ENCODE measurements around the gene DPH7.

DNA sequence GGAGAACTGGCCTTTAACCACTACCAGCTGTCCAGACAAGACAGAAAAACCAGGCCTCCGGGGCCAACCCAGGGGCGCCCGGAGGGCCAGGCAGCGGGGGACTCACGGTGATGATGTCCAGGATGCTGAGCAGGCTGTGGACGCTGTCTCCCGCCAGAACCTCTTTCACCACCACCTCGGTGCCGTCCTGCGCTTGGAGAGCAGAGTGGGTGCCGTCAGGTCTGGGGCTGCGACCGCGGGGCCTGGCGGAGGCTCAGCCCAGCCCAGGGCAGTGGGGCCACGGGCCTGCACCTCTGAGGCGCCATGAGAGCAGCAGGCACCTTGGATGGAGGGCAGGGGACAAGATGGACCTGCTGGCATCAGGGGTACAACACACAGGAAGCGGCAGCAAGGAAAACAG is 38.2 kb downstream of the DPH7 start:
- TF ChIP-seq POLR2A (IDR thresholded peaks at IDR 0.05; ENCODE audit: borderline replicate concordance, extremely low read depth, insufficient read depth, insufficient read length) (no peak), EZH2phosphoT487 (IDR thresholded peaks at IDR 0.05; ENCODE audit: borderline replicate concordance) (no peak), FOSL1 (IDR thresholded peaks at IDR 0.05; ENCODE audit: low read depth) (no peak)
- TF ChIP-seq, protein P1, sequence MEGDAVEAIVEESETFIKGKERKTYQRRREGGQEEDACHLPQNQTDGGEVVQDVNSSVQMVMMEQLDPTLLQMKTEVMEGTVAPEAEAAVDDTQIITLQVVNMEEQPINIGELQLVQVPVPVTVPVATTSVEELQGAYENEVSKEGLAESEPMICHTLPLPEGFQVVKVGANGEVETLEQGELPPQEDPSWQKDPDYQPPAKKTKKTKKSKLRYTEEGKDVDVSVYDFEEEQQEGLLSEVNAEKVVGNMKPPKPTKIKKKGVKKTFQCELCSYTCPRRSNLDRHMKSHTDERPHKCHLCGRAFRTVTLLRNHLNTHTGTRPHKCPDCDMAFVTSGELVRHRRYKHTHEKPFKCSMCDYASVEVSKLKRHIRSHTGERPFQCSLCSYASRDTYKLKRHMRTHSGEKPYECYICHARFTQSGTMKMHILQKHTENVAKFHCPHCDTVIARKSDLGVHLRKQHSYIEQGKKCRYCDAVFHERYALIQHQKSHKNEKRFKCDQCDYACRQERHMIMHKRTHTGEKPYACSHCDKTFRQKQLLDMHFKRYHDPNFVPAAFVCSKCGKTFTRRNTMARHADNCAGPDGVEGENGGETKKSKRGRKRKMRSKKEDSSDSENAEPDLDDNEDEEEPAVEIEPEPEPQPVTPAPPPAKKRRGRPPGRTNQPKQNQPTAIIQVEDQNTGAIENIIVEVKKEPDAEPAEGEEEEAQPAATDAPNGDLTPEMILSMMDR (IDR thresholded peaks at IDR 0.05 in 2 of 3, conservative IDR thresholded peaks at IDR 0.05 in 1 of 3; ENCODE audit: borderline replicate concordance in 1 of 3, insufficient read depth in 1 of 3, low read depth in 2 of 3, low read length in 2 of 3): no peak

Measured in HCT116 (cell line).